Cardiac fibroblast (primary cell): ENCODE data around the gene NPAS3.

ENCODE experiments used
- DNase-seq, 2 donors: peaks; one replicate each; pipeline versions ENCODE4 v3.0.0 to v3.0.0-alpha.2; 2010; ENCODE audit warnings: low read depth in 2 of 2
- H3K4me3 ChIP-seq, 2 donors: replicated peaks in 1 of 2; 1 replicate in 1 of 2; 2 replicates in 1 of 2; pipeline ENCODE4 v1.5.1; 2011; ENCODE audit warnings: low read depth in 2 of 2, low read length in 2 of 2, mild to moderate bottlenecking in 2 of 2, moderate library complexity in 1 of 2
- TF ChIP-seq, protein P1 (sequence below): IDR thresholded peaks from one replicate; pipeline ENCODE4 v1.5.1; 2011; ENCODE audit warnings: low read depth, mild to moderate bottlenecking, low read length, inconsistent platforms

The NPAS3 gene

DNA sequence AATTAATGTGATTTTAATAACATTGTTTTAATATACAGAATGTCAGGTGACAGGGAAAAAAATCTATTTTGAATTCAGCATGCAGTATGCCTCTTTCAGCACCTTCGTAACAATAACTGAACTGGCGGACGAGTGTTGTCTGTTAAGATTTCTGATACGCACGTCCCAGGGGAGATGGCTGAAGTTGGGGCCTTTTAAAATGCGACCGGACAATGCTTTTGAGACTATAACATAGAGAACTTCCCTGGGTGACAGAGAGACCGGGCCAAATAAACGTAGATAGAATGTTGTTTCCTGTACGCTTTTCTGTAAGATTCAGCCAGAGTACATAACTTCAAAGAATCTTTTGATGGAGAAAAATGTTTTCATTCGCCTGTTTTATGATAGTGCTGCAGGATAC is 772.5 kb downstream of the NPAS3 start:
- DNase-seq, result no peak
- TF ChIP-seq, protein P1, sequence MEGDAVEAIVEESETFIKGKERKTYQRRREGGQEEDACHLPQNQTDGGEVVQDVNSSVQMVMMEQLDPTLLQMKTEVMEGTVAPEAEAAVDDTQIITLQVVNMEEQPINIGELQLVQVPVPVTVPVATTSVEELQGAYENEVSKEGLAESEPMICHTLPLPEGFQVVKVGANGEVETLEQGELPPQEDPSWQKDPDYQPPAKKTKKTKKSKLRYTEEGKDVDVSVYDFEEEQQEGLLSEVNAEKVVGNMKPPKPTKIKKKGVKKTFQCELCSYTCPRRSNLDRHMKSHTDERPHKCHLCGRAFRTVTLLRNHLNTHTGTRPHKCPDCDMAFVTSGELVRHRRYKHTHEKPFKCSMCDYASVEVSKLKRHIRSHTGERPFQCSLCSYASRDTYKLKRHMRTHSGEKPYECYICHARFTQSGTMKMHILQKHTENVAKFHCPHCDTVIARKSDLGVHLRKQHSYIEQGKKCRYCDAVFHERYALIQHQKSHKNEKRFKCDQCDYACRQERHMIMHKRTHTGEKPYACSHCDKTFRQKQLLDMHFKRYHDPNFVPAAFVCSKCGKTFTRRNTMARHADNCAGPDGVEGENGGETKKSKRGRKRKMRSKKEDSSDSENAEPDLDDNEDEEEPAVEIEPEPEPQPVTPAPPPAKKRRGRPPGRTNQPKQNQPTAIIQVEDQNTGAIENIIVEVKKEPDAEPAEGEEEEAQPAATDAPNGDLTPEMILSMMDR, result no peak
- no peak overlapping the region for H3K4me3 ChIP-seq

DNA sequence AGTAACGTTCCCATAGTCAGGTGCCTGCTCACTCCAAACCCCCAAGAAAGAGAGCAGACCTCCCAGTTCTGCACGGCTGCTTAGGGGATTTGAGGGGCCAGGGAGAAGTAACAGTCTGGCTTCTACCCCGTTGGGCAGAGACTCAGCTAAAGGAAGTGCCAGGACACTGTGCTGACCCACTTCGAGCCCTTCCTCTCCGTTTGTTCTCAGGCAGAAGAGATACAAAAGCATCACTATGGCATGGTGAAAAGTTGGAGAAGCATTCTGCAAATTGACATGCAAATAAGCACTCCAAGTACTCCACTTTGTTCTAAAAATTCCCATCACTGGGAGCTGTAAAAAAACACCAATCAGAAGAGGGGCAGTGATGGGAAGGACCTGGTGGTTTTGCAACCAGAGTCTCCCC is 773.1 kb downstream of the NPAS3 start:
- TF ChIP-seq, protein P1, result no peak
- no peak overlapping the region for H3K4me3 ChIP-seq
- no peak for DNase-seq

DNA sequence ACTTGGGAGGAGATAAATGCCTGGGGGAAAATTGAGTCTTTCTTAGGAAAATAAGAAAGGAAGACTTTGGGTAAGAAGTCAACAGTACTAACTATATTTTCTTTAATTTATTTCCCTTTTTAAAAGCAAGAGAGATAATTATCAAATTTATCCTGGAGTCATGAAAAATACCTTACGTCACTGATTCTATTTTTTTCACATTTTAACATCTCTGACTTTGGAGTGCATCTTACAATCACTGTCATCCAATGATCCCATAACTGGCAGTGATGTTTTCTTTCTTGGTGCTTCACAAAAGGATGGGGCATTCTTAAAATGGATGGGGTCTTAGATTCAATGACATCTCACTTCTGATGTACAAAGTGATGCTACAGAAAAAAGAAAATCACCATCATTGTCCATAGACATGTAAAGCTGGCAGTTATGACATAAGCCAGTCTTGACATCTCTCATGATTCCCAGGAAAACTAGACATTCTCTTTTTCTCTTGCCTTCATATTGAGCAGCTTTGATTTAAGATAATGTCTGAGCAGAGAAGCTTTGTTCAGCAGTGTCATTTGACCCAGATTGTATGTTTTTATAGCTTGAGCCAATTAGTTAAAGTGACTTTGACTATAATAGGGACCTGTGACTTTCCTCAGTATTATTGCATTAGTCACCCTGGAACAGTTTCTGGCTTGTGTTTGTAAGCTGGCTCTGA is 776.0 kb downstream of the NPAS3 start:
- peak; percentile 13 to 39 for DNase-seq
- no peak overlapping the region for H3K4me3 ChIP-seq
- TF ChIP-seq, protein P1, result no peak

DNA sequence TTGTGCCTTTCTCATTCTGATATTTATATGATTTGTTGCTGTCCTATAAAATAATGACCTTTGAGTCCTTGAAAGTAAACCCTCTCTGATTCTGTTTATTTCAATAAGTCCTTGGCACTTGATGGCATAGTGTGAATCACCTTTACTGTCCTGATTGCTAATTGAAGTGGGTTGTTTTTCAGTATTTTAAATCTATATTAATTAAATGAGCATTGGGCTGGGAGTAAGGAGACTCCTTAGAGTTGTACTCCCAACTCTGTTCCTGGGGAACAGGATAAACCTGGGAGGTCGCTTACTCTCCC is 776.5 kb downstream of the NPAS3 start:
- TF ChIP-seq, protein P1, result no peak

DNA sequence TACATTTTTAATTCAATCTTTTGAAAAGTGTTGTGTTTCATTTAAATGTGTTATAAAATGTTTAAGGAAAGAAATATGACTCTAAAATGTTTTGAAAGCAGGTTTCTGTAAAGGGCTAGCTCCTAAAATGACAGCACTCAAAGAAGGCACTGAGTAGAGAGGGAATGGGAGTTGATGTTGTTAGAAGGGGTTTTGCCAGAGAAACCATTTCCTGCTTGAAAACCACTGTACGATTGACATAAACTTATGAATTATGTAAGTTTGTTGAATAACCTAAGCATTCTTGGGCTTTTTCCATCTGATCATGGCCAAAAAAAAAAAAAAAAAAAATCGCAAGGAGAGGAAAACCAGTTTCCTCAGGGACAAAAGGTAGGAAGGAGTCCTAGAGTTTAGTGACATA is 778.2 kb downstream of the NPAS3 start:
- H3K4me3 ChIP-seq, result no peak overlapping the region
- TF ChIP-seq, protein P1, result no peak
- no peak for DNase-seq

More for the DNA sequence above, 776.5 kb downstream of the NPAS3 start:
- H3K4me3 ChIP-seq, result no peak overlapping the region
- DNase-seq, result no peak

DNA sequence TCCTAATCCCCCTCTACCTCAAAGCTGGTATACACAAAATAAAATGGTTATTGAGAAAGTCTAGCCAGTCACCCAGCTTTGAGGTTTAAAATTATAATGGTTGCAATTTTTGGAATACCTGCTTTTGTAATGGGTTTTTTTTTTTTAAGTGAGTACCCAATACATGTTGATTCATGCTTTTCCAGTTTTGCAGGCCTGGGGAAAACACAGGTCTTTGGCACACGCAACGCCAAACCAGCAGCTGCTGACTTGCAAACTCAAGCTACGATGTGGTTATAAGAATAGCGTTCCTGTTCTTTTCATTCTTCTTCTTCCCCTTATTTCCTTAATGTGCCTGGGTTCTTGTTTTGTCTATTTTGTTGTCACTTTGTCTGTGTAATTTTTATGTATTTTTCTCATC is 779.2 kb downstream of the NPAS3 start:
- no peak overlapping the region for H3K4me3 ChIP-seq
- DNase-seq, result no peak
- TF ChIP-seq, protein P1, result no peak

DNA sequence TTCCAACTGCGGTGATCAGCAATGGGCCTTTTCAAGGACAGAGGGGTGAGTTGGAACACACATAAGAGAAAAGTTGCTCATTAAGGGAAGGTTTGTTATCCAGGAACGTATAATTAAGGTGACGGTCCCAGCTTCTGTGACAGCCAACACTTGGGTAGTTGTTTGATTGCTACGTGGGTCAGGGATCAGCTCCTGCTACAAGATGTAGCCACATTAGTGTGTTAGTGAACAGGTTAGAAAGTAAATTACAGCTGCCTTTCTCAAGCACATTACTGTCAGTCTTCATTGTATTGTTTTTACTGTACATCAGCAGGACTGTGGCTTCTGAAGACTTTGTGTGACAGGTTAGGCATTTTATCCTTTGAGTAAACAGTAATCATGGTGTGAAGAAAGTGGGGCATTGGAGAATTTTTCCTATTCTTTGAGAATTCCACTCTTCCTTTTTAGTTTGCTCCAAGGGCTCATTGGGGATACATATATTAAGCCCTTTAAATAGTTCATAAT is 781.7 kb downstream of the NPAS3 start:
- H3K4me3 ChIP-seq, result no peak overlapping the region
- TF ChIP-seq, protein P1, result no peak
- no peak for DNase-seq
